ENCODE data around the gene TOMM6.

Gene TOMM6

DNA sequence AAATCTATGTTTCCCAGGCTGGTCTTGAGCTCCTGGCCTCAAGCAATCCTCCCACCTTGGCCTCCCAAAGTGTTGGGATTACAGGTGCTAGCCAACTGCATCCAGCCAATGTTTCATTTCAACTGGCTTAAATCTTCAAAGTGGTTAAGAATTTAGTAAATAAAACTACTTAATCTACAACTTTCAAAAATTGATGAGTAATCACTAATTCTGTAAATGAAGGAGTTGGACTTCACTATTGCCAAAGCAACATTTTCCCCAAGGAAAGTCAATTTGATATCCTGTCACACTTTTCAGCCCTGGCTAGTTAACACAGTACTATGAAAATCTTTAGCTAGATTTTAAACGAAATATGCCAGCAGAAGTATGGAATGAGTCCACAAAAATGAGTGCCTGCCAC lies 3.8 kb downstream of the TOMM6 start:
- TF ChIP-seq, protein P1, sequence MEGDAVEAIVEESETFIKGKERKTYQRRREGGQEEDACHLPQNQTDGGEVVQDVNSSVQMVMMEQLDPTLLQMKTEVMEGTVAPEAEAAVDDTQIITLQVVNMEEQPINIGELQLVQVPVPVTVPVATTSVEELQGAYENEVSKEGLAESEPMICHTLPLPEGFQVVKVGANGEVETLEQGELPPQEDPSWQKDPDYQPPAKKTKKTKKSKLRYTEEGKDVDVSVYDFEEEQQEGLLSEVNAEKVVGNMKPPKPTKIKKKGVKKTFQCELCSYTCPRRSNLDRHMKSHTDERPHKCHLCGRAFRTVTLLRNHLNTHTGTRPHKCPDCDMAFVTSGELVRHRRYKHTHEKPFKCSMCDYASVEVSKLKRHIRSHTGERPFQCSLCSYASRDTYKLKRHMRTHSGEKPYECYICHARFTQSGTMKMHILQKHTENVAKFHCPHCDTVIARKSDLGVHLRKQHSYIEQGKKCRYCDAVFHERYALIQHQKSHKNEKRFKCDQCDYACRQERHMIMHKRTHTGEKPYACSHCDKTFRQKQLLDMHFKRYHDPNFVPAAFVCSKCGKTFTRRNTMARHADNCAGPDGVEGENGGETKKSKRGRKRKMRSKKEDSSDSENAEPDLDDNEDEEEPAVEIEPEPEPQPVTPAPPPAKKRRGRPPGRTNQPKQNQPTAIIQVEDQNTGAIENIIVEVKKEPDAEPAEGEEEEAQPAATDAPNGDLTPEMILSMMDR (IDR thresholded peaks at IDR 0.05): no peak
- Histone ChIP-seq H3K9me3 (no peaks in the 10 kb centered on the region), H3K4me3 (ENCODE audit: low read depth in 1 of 2, low read length in 1 of 2) (no peak overlapping the region), H3K36me3 (peaks cover 37% of the 10 kb centered on the region), H3K27ac (no peak overlapping the region), H3K27me3 (no peaks in the 10 kb centered on the region), H3K4me1 (ENCODE audit: control insufficient read depth in 1 of 2, insufficient read depth in 1 of 2, low read depth in 1 of 2, low read length in 1 of 2) (peaks cover 11 to 12% of the 10 kb centered on the region in 2 experiments)

DNA sequence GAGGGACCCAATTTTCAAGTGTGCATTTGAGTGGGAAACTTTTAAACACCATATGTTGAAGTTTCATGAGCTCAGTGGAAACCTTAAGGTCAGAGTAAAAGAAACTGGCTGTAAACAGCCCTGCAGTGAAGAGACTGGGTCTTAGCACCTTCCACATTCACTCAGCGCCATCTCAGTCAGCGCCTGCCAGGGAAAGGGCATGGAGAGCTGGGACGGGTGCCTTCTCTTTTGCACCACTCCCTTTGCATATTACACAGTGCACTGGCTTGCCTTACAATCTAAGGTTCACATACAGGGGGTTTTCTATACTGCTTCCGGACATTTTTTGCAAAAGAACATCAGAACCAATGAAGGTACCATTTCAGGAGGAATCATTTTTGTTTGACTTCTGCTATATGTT lies 4.5 kb downstream of the TOMM6 start:
- no peaks in the 10 kb centered on the region for H3K27me3 ChIP-seq
- H3K27ac ChIP-seq: no peak overlapping the region
- H3K36me3 ChIP-seq: peaks cover 39% of the 10 kb centered on the region
- H3K4me1 ChIP-seq (ENCODE audit: control insufficient read depth in 1 of 2, insufficient read depth in 1 of 2, low read depth in 1 of 2, low read length in 1 of 2): peaks cover 7 to 8% of the 10 kb centered on the region in 2 experiments
- no peaks in the 10 kb centered on the region for H3K9me3 ChIP-seq
- no peak overlapping the region for H3K4me3 ChIP-seq (ENCODE audit: low read depth in 1 of 2, low read length in 1 of 2)
- TF ChIP-seq, protein P1 (IDR thresholded peaks at IDR 0.05): no peak

DNA sequence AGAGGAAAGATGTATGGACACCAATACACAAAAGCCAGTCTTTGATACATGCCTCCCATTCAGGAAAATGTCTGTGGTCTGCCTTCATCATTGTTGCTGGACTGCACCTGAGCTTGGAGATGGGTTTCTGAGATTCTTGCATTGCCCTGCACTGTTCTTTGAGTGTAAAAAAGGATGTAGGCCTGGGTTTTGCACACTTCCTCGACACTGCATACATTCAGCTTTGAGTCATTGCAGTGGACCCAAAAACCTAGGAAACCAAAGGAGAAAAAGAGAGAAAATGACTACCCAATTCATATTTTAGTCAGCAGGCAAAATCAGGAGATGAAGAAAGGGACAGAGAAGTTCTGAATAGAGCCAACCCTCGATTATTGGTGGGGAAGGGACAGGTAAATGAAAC lies 9.0 kb downstream of the TOMM6 start:
- no peaks in the 10 kb centered on the region for H3K27me3 ChIP-seq
- no peak overlapping the region for H3K4me3 ChIP-seq (ENCODE audit: low read depth in 1 of 2, low read length in 1 of 2)
- no peaks in the 10 kb centered on the region for H3K4me1 ChIP-seq (ENCODE audit: control insufficient read depth in 1 of 2, insufficient read depth in 1 of 2, low read depth in 1 of 2, low read length in 1 of 2)
- H3K27ac ChIP-seq: no peak overlapping the region
- no peaks in the 10 kb centered on the region for H3K9me3 ChIP-seq
- H3K36me3 ChIP-seq: peaks cover 45% of the 10 kb centered on the region
- TF ChIP-seq, protein P1 (IDR thresholded peaks at IDR 0.05): no peak

DNA sequence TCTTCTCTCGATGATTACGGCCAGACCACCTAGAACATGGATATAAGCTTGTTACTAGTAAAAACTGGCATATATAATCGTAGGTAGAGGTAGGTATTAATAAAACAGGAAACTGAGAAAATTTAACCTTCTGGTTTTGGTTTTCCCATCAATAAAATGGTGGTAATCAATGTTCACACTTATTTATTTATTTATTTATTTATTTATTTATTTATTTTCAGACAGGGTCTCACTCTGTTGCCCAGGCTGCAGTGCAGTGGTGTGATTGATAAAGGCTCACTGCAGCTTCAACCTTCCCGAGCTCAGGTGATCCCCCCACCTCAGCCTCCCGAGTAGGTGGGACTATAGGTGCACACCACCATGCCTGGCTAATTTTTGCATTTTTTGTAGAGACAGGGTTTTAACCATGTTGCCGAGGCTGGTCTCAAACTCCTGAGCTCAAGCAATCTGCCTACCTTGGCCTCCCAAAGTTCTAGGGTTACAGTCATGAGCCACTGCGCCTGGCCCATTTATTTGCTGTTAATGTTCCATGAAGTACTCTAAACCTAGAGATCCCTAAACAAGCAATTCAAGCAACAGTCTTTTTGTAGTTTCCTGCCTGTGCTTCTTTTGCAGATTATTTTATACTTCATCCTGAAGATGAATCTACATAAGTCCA lies 11.5 kb downstream of the TOMM6 start:
- H3K27me3 ChIP-seq: no peaks in the 10 kb centered on the region
- H3K4me1 ChIP-seq (ENCODE audit: control insufficient read depth in 1 of 2, insufficient read depth in 1 of 2, low read depth in 1 of 2, low read length in 1 of 2): no peaks in the 10 kb centered on the region
- no peaks in the 10 kb centered on the region for H3K9me3 ChIP-seq
- peaks cover 38% of the 10 kb centered on the region for H3K36me3 ChIP-seq
- H3K4me3 ChIP-seq (ENCODE audit: low read depth in 1 of 2, low read length in 1 of 2): no peak overlapping the region
- TF ChIP-seq, protein P1 (IDR thresholded peaks at IDR 0.05): no peak
- H3K27ac ChIP-seq: no peak overlapping the region

DNA sequence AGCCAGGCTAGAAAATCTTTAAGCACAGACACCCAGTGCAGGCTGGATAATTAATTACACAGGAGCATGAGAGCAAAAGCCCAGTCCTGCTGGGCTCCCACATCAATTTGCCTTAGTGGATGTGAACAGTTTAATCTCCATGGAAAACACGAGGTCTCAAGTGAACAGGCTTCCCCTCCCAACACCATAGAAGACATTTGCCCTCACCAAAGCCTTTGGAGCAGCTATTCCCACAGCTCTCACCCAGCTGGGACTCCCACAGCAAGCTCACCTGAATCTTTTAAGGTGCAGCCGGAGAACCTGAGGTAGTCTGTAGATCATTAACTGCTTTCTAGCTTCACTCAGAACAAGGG lies 12.0 kb downstream of the TOMM6 start:
- no peaks in the 10 kb centered on the region for H3K27me3 ChIP-seq
- TF ChIP-seq, protein P1 (IDR thresholded peaks at IDR 0.05): no peak

More for the DNA sequence above, 12.0 kb downstream of the TOMM6 start:
- no peak overlapping the region for H3K4me3 ChIP-seq (ENCODE audit: low read depth in 1 of 2, low read length in 1 of 2)
- H3K4me1 ChIP-seq (ENCODE audit: control insufficient read depth in 1 of 2, insufficient read depth in 1 of 2, low read depth in 1 of 2, low read length in 1 of 2): no peaks in the 10 kb centered on the region
- no peaks in the 10 kb centered on the region for H3K9me3 ChIP-seq
- H3K36me3 ChIP-seq: peaks cover 38% of the 10 kb centered on the region
- H3K27ac ChIP-seq: no peak overlapping the region

Data from neutrophil (primary cell).